AG04450 (cell line): ENCODE results near the gene SERTAD4. TPM values are rescaled to one million over a fixed set of nuclear protein-coding genes. Genes with fewer than 3 reads are reported as not detected.

Source experiments
- CTCF ChIA-PET: fragments of 300-600, 350-600 bp; formaldehyde crosslinking; extraction: SDS; loops from one replicate; lab custom pipeline; 2022; ENCODE audit warnings: antibody characterized with exemption, inconsistent platforms; lab: Charles Lee
- POLR2A ChIA-PET: fragments of 350-600 bp; formaldehyde crosslinking; extraction: SDS; loops from one replicate; lab custom pipeline; 2021; ENCODE audit warnings: antibody characterized with exemption, inconsistent platforms; lab: Yijun Ruan, JAX
- DNase-seq: peaks from one replicate; pipeline ENCODE4 v3.0.0-alpha.2; 2011; ENCODE audit warnings: low read depth, low spot score
- H3K27ac ChIP-seq: one replicate; pipeline ENCODE4 v1.5.1; 2012; ENCODE audit warnings: low read depth, low read length, control low read depth
- H3K27me3 ChIP-seq: one replicate; pipeline ENCODE4 v1.6.0; 2012; ENCODE audit warnings: low read length; ENCODE audit not compliant: control insufficient read depth, insufficient read depth
- H3K4me3 ChIP-seq: 2 replicates; pipeline ENCODE4 v1.5.1; 2011; ENCODE audit warnings: mild to moderate bottlenecking, low read depth, low read length, control low read depth
- H3K9me3 ChIP-seq: 2 replicates; pipeline ENCODE4 v1.5.1; 2012; ENCODE audit warnings: low read length; ENCODE audit not compliant: control insufficient read depth, insufficient read depth
- polyA plus RNA-seq: library from polyadenylated mRNA; depleted of rRNA; stranded (reverse); fragments of >200 nt; gene quantifications from 2 replicates; pipeline ENCODE4 v1.2.3, GENCODE V29; 2011
- TF ChIP-seq, protein P1 (sequence below): IDR thresholded peaks from 2 replicates; pipeline ENCODE4 v1.5.1; 2011; ENCODE audit warnings: low read depth, low read length, control low read depth, inconsistent platforms

The SERTAD4 gene
- polyA plus RNA-seq, 1 experiment, result 1.7 TPM

DNA sequence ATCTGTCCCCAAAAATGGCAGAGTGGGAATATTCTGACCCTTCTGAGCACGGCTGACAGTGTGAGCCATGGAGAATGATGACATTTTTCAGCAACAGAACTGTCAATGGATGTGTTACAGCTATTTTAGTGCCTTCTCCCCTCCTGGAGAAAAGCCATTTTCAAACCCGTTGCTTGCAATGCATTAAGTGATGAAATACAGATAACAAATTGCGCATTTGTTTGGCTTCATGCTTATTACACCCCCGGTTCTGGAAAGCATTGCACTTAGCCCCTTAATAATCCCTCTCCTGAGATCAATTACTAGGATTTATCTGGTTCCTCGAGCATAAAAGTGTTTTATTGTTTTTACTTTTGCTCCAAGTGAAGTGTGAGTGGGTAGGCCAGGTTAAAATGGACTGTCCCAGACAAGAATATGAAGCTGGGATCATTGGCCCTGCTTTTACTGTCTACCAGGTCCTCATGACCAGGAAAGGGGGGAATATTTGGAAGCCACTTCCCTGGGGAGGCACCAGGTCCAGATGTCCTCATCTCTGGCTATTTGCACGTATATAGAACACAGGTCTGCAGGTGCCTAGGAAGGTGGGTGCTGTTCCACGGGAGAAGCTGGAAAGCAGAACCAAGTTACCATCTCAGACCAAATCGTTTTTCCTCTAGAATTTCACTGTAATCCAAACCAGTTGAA, 58.6 kb downstream of the SERTAD4 start:
- Histone ChIP-seq H3K27me3 (peaks cover 33% of the 10 kb centered on the region), H3K27ac (no peak overlapping the region), H3K4me3 (no peak overlapping the region), H3K9me3 (no peaks in the 10 kb centered on the region)
- POLR2A ChIA-PET, result interaction anchor here (2.7 kb wide), 1 partner anchor 52 kb away, joined by 7 read pairs; no protein-coding TSS in a partner anchor
- TF ChIP-seq, protein P1, sequence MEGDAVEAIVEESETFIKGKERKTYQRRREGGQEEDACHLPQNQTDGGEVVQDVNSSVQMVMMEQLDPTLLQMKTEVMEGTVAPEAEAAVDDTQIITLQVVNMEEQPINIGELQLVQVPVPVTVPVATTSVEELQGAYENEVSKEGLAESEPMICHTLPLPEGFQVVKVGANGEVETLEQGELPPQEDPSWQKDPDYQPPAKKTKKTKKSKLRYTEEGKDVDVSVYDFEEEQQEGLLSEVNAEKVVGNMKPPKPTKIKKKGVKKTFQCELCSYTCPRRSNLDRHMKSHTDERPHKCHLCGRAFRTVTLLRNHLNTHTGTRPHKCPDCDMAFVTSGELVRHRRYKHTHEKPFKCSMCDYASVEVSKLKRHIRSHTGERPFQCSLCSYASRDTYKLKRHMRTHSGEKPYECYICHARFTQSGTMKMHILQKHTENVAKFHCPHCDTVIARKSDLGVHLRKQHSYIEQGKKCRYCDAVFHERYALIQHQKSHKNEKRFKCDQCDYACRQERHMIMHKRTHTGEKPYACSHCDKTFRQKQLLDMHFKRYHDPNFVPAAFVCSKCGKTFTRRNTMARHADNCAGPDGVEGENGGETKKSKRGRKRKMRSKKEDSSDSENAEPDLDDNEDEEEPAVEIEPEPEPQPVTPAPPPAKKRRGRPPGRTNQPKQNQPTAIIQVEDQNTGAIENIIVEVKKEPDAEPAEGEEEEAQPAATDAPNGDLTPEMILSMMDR, result no peak
- CTCF ChIA-PET, result interaction anchor here (0.7 to 1.8 kb wide), 4 partner anchors 13 to 70 kb away, joined by 3 to 12 read pairs (median 4); no protein-coding TSS in a partner anchor
- no peak for DNase-seq

DNA sequence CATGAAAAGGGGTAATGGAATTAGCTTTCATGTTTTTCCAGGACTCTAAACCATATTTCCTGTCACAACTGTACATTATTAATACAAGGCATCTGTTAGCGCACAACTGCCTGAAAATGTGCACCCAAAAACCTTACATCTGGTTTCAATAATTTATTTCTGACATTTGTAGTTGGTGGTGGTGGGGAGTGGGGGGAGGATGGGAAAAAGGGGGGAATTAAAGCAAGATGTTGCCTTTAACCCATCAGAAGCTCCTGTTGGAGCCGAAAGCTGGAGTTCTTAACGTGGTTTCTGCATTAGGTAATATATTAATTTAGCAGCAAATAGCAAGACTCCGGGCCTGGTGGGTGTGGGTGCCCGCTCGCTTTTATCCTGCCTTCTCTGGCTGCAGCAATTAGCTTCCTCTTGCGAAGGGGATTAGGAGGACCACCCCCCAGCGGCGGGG, 59.2 kb downstream of the SERTAD4 start:
- no peak overlapping the region; the same call in 1 of the 2 replicates for H3K4me3 ChIP-seq
- ChIA-PET POLR2A (interaction anchor here (0.6 to 2.7 kb wide), 2 partner anchors 29 to 52 kb away, joined by 3 to 7 read pairs; no protein-coding TSS in a partner anchor), CTCF (interaction anchor here (0.7 to 1.8 kb wide), 5 partner anchors 9 to 69 kb away, joined by 3 to 12 read pairs (median 3); no protein-coding TSS in a partner anchor)
- peak; percentile 37 for DNase-seq
- H3K9me3 ChIP-seq, result no peaks in the 10 kb centered on the region
- H3K27me3 ChIP-seq, result peaks cover 37% of the 10 kb centered on the region
- TF ChIP-seq, protein P1, result no peak
- peak overlapping the region; percentile 21 for H3K27ac ChIP-seq

DNA sequence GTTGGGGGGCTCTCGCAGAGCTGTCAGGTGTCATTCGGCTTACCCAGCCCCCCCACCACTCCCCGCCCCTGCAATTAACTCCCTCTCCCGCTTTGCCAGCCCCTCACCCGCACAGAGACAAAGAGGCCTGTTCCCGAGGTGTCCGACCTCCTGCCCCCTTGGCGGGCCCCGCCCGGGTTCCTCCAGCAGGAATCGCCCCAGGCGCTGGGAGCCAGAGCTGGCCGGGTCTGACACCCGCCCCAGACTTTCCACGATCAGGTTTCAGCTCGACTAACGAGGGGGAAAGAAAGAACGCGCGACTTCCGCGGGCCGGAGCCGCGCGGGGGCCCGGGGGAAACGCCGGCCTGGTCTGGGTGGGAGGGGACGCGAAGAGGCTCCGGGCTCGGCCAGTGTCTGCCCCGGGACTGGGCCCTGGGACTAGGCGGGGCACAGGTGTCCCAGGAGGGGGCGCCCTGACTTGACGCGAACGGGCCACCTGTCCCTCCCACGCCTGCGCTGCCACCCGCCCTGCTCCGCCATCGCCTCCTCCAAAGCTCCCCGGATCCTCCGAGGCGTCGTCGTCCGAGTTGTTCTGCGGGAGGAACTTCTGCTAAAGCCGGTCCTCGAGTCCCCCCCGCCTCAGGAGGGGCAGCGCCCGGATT, 59.8 kb downstream of the SERTAD4 start:
- DNase-seq, result no peak
- Histone ChIP-seq H3K9me3 (no peaks in the 10 kb centered on the region), H3K27ac (peak overlapping the region; percentile 31), H3K27me3 (peaks cover 40% of the 10 kb centered on the region), H3K4me3 (peak overlapping the region; percentile 52)
- ChIA-PET POLR2A (interaction anchor here (0.6 to 2.7 kb wide), 2 partner anchors 30 to 53 kb away, joined by 3 to 7 read pairs; no protein-coding TSS in a partner anchor), CTCF (interaction anchor here (1.4 to 1.9 kb wide), 5 partner anchors 10 to 69 kb away, joined by 3 to 12 read pairs (median 4); no protein-coding TSS in a partner anchor)
- TF ChIP-seq, protein P1, result no peak

DNA sequence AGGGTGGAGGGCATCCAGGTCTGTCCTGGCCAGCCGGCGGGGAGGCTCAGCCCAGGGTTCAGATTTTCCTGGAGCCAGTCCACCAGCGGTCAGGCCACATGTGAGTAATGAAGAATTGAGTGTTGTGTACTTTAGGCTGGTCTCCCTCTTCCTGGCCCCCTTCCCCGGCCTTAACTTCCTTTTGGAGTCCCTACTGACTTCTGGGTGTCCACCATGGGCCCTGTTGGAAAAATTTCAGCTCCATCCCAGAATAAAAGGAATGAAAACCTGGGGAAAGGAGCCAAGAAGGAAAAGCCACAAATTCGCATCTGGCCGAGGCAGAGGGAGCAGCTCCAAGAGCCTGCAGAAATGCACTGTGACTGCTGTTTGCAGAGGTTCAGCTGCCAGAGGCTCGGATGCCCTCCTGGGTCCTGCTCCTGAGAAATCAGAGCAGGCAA, 60.6 kb downstream of the SERTAD4 start:
- Histone ChIP-seq H3K27me3 (peaks cover 41% of the 10 kb centered on the region), H3K4me3 (peak overlapping the region; percentile 52), H3K9me3 (no peaks in the 10 kb centered on the region; the same call in 1 of the 2 replicates), H3K27ac (peak overlapping the region; percentile 31)
- POLR2A ChIA-PET, result interaction anchor here (0.6 to 2.7 kb wide), 3 partner anchors 28 to 53 kb away, joined by 3 to 7 read pairs (median 4); no protein-coding TSS in a partner anchor
- CTCF ChIA-PET, result interaction anchor here (0.6 to 1.9 kb wide), 6 partner anchors 11 to 470 kb away, joined by 3 to 12 read pairs (median 4); no protein-coding TSS in a partner anchor
- TF ChIP-seq, protein P1, result no peak
- peak; percentile 59 for DNase-seq
